ENCODE data around the gene SUZ12.
"Not testable (repeated sequence)": the region's sequence is repeated elsewhere in the genome, so short reads cannot be mapped to it uniquely, and the experiment has no call there.

SUZ12 gene

DNA sequence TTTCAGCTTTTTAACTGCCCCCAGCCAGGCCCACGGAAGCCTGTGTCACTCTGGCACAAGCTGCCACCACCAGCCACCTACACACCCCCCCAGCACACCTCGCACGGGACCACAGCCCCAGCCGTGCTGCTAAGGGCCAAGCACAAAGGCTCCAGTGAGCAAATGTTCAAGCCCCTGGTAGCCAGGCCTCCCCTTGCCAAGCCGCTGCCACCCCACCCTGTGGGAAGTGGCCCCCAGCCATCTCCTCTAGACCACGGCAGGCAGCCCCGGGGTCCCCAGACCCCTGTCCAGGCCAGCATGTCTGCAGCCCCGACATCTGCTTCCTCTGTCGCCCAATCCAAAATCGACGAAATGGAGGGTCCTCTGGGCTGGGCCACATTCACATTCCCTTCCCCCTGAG lies 105.5 kb downstream of the SUZ12 start:
- not testable (repeated sequence) for DNase-seq

DNA sequence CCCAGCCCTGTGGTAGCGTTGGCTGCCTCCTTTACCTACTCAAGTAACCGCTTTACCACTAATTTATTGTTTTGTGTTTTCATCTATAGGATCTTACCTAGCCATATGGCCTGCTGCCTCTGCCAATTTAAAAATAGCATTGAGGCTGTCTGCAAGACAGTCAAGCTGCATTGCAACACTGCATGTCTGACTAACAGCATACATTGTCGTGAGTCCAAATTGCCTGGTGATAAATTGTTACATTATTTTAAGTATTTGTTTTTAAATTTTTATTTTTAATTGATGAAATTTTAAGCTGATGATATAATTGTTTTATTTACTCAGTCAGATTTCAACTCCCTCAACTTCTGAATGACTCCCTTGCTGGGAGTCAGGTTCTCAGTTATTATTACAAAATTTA lies 108.8 kb downstream of the SUZ12 start:
- not testable (repeated sequence) for DNase-seq

DNA sequence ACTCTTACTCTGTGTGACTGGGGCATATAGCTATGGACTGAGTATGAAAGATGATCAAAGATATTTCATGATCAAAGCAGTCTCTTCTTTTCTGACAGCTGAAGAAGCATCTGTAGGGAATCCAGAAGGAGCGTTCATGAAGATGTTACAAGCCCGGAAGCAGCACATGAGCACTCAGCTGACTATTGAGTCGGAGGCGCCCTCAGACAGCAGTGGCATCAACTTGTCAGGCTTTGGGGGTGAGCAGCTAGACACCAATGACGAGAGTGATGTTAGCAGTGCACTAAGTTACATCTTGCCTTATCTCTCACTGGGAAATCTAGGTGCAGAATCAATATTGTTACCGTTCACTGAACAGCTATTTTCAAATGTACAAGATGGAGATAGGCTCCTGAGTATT lies 110.9 kb downstream of the SUZ12 start:
- DNase-seq = not testable (repeated sequence)

Measured in activated effector memory CD4-positive, alpha-beta T cell treated with anti-CD3 and anti-CD28 coated beads, Interleukin-2, amount 50 U/mL, for 16 hours (primary cell).